HepG2 (cell line): ENCODE measurements around the gene GDF15. TPM values are rescaled to one million over a fixed set of nuclear protein-coding genes. Genes with fewer than 3 reads are reported as not detected.

Experiments
- ATAC-seq: fragments of 200-7000 bp; cut with Tn5 transposase; 3 replicates; pipeline ENCODE4 v1.9.1; 2020; ENCODE audit warnings: mild to moderate bottlenecking, moderate library complexity
- BruUV-seq: library from RNA; stranded (reverse); fragments of 400-500 nt; replicated peaks from 2 replicates; lab custom pipeline; 2021; lab: Mats Ljungman, UMichigan
- CTCF ChIA-PET: fragments of 300-600 bp; formaldehyde crosslinking; extraction: SDS; loops from one replicate; lab custom pipeline; 2021; ENCODE audit warnings: low total read pairs, inconsistent platforms, low intra/inter-chr PET ratio; lab: Yijun Ruan, JAX
- POLR2A ChIA-PET: fragments of 350-600 bp; sonication (Branson Sonifier 250); formaldehyde crosslinking; loops from one replicate; lab custom pipeline; 2020; ENCODE audit warnings: antibody characterized with exemption, inconsistent platforms; lab: Yijun Ruan, JAX
- DNase-seq: peaks from one replicate; pipeline ENCODE4 v3.0.0-alpha.2; 2015; ENCODE audit warnings: low spot score
- FAIRE-seq: peaks from 3 replicates; lab custom pipeline; 2011; peaks lifted over from hg19 to GRCh38; lab: Jason Lieb, UNC
- H2AFZ ChIP-seq: one replicate; pipeline ENCODE4 v1.6.1; 2011; ENCODE audit warnings: low read length, inconsistent platforms
- H3K27ac ChIP-seq: fragments of 300-600 bp; 3 replicates; pipeline ENCODE4 v1.8.0; 2011; ENCODE audit warnings: mixed run types, mild to moderate bottlenecking, mixed read lengths, low read length, inconsistent platforms; ENCODE audit not compliant: insufficient read depth; ENCODE audit errors: extremely low read length
- H3K27me3 ChIP-seq, 2 experiments: fragments of 200-600 bp in 1 of 2; 2 replicates in 1 of 2; 3 replicates in 1 of 2; pipeline versions ENCODE4 v1.6.0 to v1.8.0; 2011; ENCODE audit warnings: low read length in 2 of 2, mild to moderate bottlenecking in 2 of 2, moderate library complexity in 2 of 2, inconsistent platforms in 1 of 2; ENCODE audit not compliant: insufficient read depth in 2 of 2, control insufficient read depth in 1 of 2
- H3K36me3 ChIP-seq, 2 experiments: fragments of 200-600 bp in 1 of 2; replicated peaks in 1 of 2; 2 replicates in 1 of 2; 3 replicates in 1 of 2; pipeline versions ENCODE4 v1.5.1 to v1.8.0; 2011; ENCODE audit warnings: low read length in 2 of 2, inconsistent platforms in 1 of 2; ENCODE audit not compliant: insufficient read depth in 2 of 2, control insufficient read depth in 1 of 2
- H3K4me1 ChIP-seq: 2 replicates; pipeline ENCODE4 v1.5.1; 2012; ENCODE audit warnings: low read length, inconsistent platforms; ENCODE audit not compliant: insufficient read depth
- H3K4me2 ChIP-seq: 2 replicates; pipeline ENCODE4 v1.6.0; 2011; ENCODE audit warnings: low read depth, low read length, inconsistent platforms
- H3K4me3 ChIP-seq, 3 experiments: fragments of 200-600 bp in 1 of 3; sonication (generic), shearing (Covaris generic) in 1 of 3; replicated peaks in 1 of 3; 2 replicates each; pipeline ENCODE4 v1.5.1; 2011 to 2016; ENCODE audit warnings: low read length in 3 of 3, inconsistent platforms in 2 of 3, low read depth in 2 of 3, mild to moderate bottlenecking in 2 of 3, control low read depth in 1 of 3, mixed read lengths in 1 of 3; ENCODE audit not compliant: insufficient read depth in 1 of 3
- H3K79me2 ChIP-seq: one replicate; pipeline ENCODE4 v1.6.1; 2011; ENCODE audit warnings: low read length, inconsistent platforms; ENCODE audit not compliant: insufficient read depth
- H3K9ac ChIP-seq: 2 replicates; pipeline ENCODE4 v1.6.0; 2011; ENCODE audit warnings: mild to moderate bottlenecking, low read depth, low read length, inconsistent platforms; ENCODE audit not compliant: insufficient read depth
- H3K9me3 ChIP-seq: 2 replicates; pipeline ENCODE4 v1.5.1; 2012; ENCODE audit warnings: mild to moderate bottlenecking, low read length
- H4K20me1 ChIP-seq: 2 replicates; pipeline ENCODE4 v1.6.0; 2011; ENCODE audit warnings: inconsistent platforms, mild to moderate bottlenecking, low read length, moderate library complexity; ENCODE audit not compliant: insufficient read depth
- MLX ChIP-seq: IDR thresholded peaks from 2 replicates; pipeline ENCODE4 v1.6.1; 2016
- MTA3 ChIP-seq: sonication (generic); formaldehyde crosslinking; IDR thresholded peaks from 2 replicates; pipeline ENCODE4 v1.4.0; 2020; ENCODE audit warnings: missing genetic modification reagents
- RXRA ChIP-seq: sonication (generic); formaldehyde crosslinking; IDR thresholded peaks from 2 replicates; pipeline ENCODE4 v1.5.1; 2020; ENCODE audit warnings: missing genetic modification reagents
- SNAI1 ChIP-seq: sonication (generic); formaldehyde crosslinking; IDR thresholded peaks from 2 replicates; pipeline ENCODE4 v1.5.0; 2020; ENCODE audit warnings: mild to moderate bottlenecking, missing genetic modification reagents, borderline replicate concordance
- YY1 ChIP-seq: IDR thresholded peaks from 2 replicates; pipeline ENCODE4 v1.6.1; 2011; ENCODE audit warnings: low read length, low read depth, moderate library complexity, mild to moderate bottlenecking; ENCODE audit not compliant: insufficient read depth, insufficient replicate concordance
- ZFP62 ChIP-seq: sonication (generic); formaldehyde crosslinking; IDR thresholded peaks from 2 replicates; pipeline ENCODE4 v1.4.0; 2020; ENCODE audit warnings: missing genetic modification reagents
- ZNF34 ChIP-seq: sonication (generic); formaldehyde crosslinking; IDR thresholded peaks from 2 replicates; pipeline ENCODE4 v1.4.0; 2020; ENCODE audit warnings: mild to moderate bottlenecking, missing genetic modification reagents, borderline replicate concordance
- ZNF350 ChIP-seq: sonication (generic); formaldehyde crosslinking; IDR thresholded peaks from 2 replicates; pipeline ENCODE4 v1.4.0; 2020; ENCODE audit warnings: mild to moderate bottlenecking, low read depth, missing genetic modification reagents, borderline replicate concordance
- ZNF552 ChIP-seq: sonication (generic); formaldehyde crosslinking; IDR thresholded peaks from 2 replicates; pipeline ENCODE4 v1.9.0; 2022; ENCODE audit warnings: missing genetic modification reagents, mild to moderate bottlenecking, borderline replicate concordance
- ZNF644 ChIP-seq: IDR thresholded peaks from 2 replicates; pipeline ENCODE4 v1.6.1; 2016; ENCODE audit warnings: low read depth
- ZNF710 ChIP-seq: sonication (generic); formaldehyde crosslinking; IDR thresholded peaks from 2 replicates; pipeline ENCODE4 v1.5.0; 2020; ENCODE audit warnings: mild to moderate bottlenecking, missing genetic modification reagents, borderline replicate concordance
- ZNF75D ChIP-seq: sonication (generic); formaldehyde crosslinking; IDR thresholded peaks from 2 replicates; pipeline ENCODE4 v1.8.1; 2023; ENCODE audit warnings: missing genetic modification reagents, mild to moderate bottlenecking, borderline replicate concordance
- WGBS: methylation state at CpG from one replicate; pipeline ENCODE4 v1.1.6; 2017; ENCODE audit warnings: low lambda C conversion rate; 5-methylcytosine and 5-hydroxymethylcytosine counted together
- in situ Hi-C: cut with HindIII; loops from 2 replicates; pipeline ENCODE4 v1.10.0; 2017; ENCODE audit warnings: low pct_unique_long_range_greater_than_20kb; ENCODE audit not compliant: extremely low pct_ligation_motif_present
- intact Hi-C: fragments of 100-400 bp; cut with micrococcal nuclease; formaldehyde crosslinking; loops from one replicate; pipeline ENCODE4 v1.10.0; 2022; ENCODE audit not compliant: unreplicated experiment
- polyA plus RNA-seq, 8 experiments: library from polyadenylated mRNA; depleted of rRNA in 3 of 8; stranded (reverse) in 7 of 8; unstranded in 1 of 8; fragments of >200 nt; fragmentation: Illumina TruSeq in 4 of 8; extraction: Trizol in 4 of 8; gene quantifications; 2 replicates each; pipeline versions ENCODE4 v1.2.1 to v1.2.3, GENCODE V29; 2011 to 2016; ENCODE audit warnings: low read depth in 4 of 8, missing spikeins in 1 of 8, mixed read lengths in 1 of 8; ENCODE audit not compliant: insufficient read depth in 1 of 8
- total RNA-seq, 5 experiments: library from RNA; depleted of rRNA; stranded (reverse); fragments of >200 nt; fragmentation: Illumina TruSeq; extraction: Trizol; gene quantifications; 2 replicates each; pipeline ENCODE4 v1.2.3, GENCODE V29; 2016; ENCODE audit warnings: low read depth in 1 of 5
- TF ChIP-seq, protein P1 (sequence below): sonication (generic); formaldehyde crosslinking; IDR thresholded peaks from 2 replicates; pipeline ENCODE4 v1.4.0; 2020; ENCODE audit warnings: mild to moderate bottlenecking, missing genetic modification reagents
- TF ChIP-seq, protein P2 (sequence below): sonication (generic); formaldehyde crosslinking; IDR thresholded peaks from 2 replicates; pipeline ENCODE4 v1.4.0; 2020; ENCODE audit warnings: missing genetic modification reagents

The GDF15 gene
- total and polyA plus RNA-seq, 2 of the 13 experiments (the other 11 are each of a cell fraction or from before 2014, with no cell fraction given) = 146 to 422 TPM

GRCh38 chr19:18419195-18419698, 33.3 kb downstream of the GDF15 start, which contains the start of gene SSBP4 (continued):
- TF ChIP-seq YY1 = peak; percentile 54

- Histone ChIP-seq H3K27ac (peak overlapping the region; percentile 64), H3K79me2 (peaks cover 31% of the 10 kb centered on the region), H2AFZ (no peak overlapping the region), H3K4me1 (peaks cover 58% of the 10 kb centered on the region), H4K20me1 (peaks cover 8% of the 10 kb centered on the region; the same call in 1 of the 2 replicates), H3K4me2 (peak overlapping the region; percentile 85), H3K36me3 (0 out of 5 replicates have a peak, but pooled peaks cover 0 to 3% of the 10 kb centered on the region in 2 experiments), H3K9me3 (no peaks in the 10 kb centered on the region), H3K27me3 (no peaks in the 10 kb centered on the region), H3K9ac (peak overlapping the region; percentile 73), H3K4me3 (peak overlapping the region; percentile 60 to 78 (median 76); a peak in 5 of 6 replicates)
- BruUV-seq = no TSS peak
- ATAC-seq (peak; percentile 52), DNase-seq (peak; percentile 55), FAIRE-seq (no peak)
- intact Hi-C loops = no loop called here
- 0% methylated on average over 5 of the region's 97 CpGs for WGBS
- POLR2A ChIA-PET = interaction anchor here (1.0 to 3.7 kb wide), 10 partner anchors 19 to 168 kb away, joined by 3 to 25 read pairs (median 4); partner anchors contain the start of genes GDF15, ISYNA1 and JUND
- CTCF ChIA-PET = no interaction called here
- in situ Hi-C loops = loop anchor here (10.0 kb wide), 2 partner anchors 145 to 215 kb away; partner anchors contain the start of genes IQCN and RAB3A
- TF ChIP-seq SNAI1 (peak; percentile 71; the same call in 1 of the 2 replicates), ZNF710 (CRISPR knock-in tag) (peak; percentile 70), ZNF34 (CRISPR knock-in tag) (no peak), MLX (CRISPR knock-in tag) (no peak), ZNF644 (no peak), RXRA (CRISPR knock-in tag) (peak; percentile 87; the same call in 1 of the 2 replicates), ZNF350 (CRISPR knock-in tag) (peak; percentile 45; the same call in 1 of the 2 replicates), MTA3 (no peak), ZFP62 (CRISPR knock-in tag) (no peak), ZNF75D (CRISPR knock-in tag) (no peak), ZNF552 (CRISPR knock-in tag) (0 out of 2 replicates have a peak, but pooled peaks have one; percentile 46)
- TF ChIP-seq, protein P1, sequence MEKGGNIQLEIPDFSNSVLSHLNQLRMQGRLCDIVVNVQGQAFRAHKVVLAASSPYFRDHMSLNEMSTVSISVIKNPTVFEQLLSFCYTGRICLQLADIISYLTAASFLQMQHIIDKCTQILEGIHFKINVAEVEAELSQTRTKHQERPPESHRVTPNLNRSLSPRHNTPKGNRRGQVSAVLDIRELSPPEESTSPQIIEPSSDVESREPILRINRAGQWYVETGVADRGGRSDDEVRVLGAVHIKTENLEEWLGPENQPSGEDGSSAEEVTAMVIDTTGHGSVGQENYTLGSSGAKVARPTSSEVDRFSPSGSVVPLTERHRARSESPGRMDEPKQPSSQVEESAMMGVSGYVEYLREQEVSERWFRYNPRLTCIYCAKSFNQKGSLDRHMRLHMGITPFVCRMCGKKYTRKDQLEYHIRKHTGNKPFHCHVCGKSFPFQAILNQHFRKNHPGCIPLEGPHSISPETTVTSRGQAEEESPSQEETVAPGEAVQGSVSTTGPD (CRISPR knock-in tag) = 0 out of 2 replicates have a peak, but pooled peaks have one; percentile 43
- TF ChIP-seq, protein P2, sequence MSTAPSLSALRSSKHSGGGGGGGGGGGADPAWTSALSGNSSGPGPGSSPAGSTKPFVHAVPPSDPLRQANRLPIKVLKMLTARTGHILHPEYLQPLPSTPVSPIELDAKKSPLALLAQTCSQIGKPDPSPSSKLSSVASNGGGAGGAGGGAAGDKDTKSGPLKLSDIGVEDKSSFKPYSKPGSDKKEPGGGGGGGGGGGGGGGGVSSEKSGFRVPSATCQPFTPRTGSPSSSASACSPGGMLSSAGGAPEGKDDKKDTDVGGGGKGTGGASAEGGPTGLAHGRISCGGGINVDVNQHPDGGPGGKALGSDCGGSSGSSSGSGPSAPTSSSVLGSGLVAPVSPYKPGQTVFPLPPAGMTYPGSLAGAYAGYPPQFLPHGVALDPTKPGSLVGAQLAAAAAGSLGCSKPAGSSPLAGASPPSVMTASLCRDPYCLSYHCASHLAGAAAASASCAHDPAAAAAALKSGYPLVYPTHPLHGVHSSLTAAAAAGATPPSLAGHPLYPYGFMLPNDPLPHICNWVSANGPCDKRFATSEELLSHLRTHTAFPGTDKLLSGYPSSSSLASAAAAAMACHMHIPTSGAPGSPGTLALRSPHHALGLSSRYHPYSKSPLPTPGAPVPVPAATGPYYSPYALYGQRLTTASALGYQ = 0 out of 2 replicates have a peak, but pooled peaks have one; percentile 18
Measured at GRCh38 chr19:18419699-18420460, 33.9 kb downstream of the GDF15 start.
